Measurements from ENCODE around the gene ANXA7. TPM values are rescaled to one million over a fixed set of nuclear protein-coding genes. Genes with fewer than 3 reads are reported as not detected.

ANXA7 gene
- total RNA-seq, 4 donors from 2014 or later, result 12.3 to 110 (median 64.1) TPM

- 93 to 100% methylated on average over 1 of the region's 1 CpG for WGBS, 2 donors (ENCODE audit: low coverage in 1 of 2)
- H3K4me3 ChIP-seq, result no peak overlapping the region
These were observed 6.4 kb downstream of the ANXA7 start for GRCh38 chr10:73407495-73407894.

DNA sequence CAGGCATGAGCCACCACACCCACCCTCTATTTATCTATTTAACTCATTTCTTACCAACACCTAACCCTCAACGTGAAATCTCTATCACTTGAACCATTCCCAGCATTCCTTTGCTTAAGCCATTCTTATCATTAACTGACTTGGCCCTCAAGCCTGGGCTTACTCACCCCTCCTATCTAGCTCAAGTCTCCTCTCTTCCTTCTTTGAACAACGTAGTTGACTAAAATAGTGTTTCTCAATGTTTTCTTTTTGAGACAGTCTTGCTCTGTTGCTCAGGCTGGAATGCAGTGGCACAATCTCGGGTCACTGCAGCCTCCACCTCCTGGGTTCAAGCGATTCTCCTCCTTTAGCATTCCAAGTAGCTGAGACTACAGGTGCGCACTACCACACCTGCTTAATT, 7.0 kb downstream of the ANXA7 start:
- DNase-seq, result no peak
- Histone ChIP-seq H3K27me3 (no peaks in the 10 kb centered on the region), H3K9me3 (no peaks in the 10 kb centered on the region), H3K36me3 (no peaks in the 10 kb centered on the region), H3K4me3 (no peak overlapping the region), H3K4me1 (peaks cover 0 to 32% (median 3%) of the 10 kb centered on the region in 4 donors), H3K27ac (no peak overlapping the region)
- 83 to 90% methylated on average over 5 of the region's 5 CpGs for WGBS, 2 donors (ENCODE audit: low coverage in 1 of 2)
- intact Hi-C loops (cut with DNase I; ENCODE audit: low total_unique reads), result no loop called here
- in situ Hi-C loops (cut with MboI; ENCODE audit: low pct_ligation_motif_present in 1 of 4, low pct_unique_long_range_greater_than_20kb in 1 of 4, low sequenced_read_pairs in 3 of 4), result no loop called here
- no peak for TF ChIP-seq POLR2AphosphoS5 (IDR thresholded peaks at IDR 0.05)
- TF ChIP-seq, protein P1, sequence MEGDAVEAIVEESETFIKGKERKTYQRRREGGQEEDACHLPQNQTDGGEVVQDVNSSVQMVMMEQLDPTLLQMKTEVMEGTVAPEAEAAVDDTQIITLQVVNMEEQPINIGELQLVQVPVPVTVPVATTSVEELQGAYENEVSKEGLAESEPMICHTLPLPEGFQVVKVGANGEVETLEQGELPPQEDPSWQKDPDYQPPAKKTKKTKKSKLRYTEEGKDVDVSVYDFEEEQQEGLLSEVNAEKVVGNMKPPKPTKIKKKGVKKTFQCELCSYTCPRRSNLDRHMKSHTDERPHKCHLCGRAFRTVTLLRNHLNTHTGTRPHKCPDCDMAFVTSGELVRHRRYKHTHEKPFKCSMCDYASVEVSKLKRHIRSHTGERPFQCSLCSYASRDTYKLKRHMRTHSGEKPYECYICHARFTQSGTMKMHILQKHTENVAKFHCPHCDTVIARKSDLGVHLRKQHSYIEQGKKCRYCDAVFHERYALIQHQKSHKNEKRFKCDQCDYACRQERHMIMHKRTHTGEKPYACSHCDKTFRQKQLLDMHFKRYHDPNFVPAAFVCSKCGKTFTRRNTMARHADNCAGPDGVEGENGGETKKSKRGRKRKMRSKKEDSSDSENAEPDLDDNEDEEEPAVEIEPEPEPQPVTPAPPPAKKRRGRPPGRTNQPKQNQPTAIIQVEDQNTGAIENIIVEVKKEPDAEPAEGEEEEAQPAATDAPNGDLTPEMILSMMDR (IDR thresholded peaks at IDR 0.05), result no peak
- no peak for TF ChIP-seq EP300 (IDR thresholded peaks at IDR 0.05; ENCODE audit: low read depth)
- no peak for TF ChIP-seq POLR2A (IDR thresholded peaks at IDR 0.05)

More at GRCh38 chr10:73407495-73407894, 6.4 kb downstream of the ANXA7 start:
- Histone ChIP-seq H3K9me3 (no peaks in the 10 kb centered on the region), H3K36me3 (no peaks in the 10 kb centered on the region), H3K27ac (no peak overlapping the region), H3K4me1 (peaks cover 4 to 38% (median 8%) of the 10 kb centered on the region in 4 donors), H3K27me3 (no peaks in the 10 kb centered on the region)
- intact Hi-C loops (cut with DNase I; ENCODE audit: low total_unique reads) (no loop called here), in situ Hi-C loops (cut with MboI; ENCODE audit: low pct_ligation_motif_present in 1 of 4, low pct_unique_long_range_greater_than_20kb in 1 of 4, low sequenced_read_pairs in 3 of 4) (no loop called here)
- no peak for DNase-seq
- TF ChIP-seq EP300 (IDR thresholded peaks at IDR 0.05; ENCODE audit: low read depth) (no peak), POLR2A (IDR thresholded peaks at IDR 0.05) (no peak), POLR2AphosphoS5 (IDR thresholded peaks at IDR 0.05) (no peak)
- TF ChIP-seq, protein P1 (IDR thresholded peaks at IDR 0.05), result no peak

- no peak for DNase-seq
- Histone ChIP-seq H3K27ac (no peak overlapping the region), H3K9me3 (no peaks in the 10 kb centered on the region), H3K36me3 (no peaks in the 10 kb centered on the region), H3K4me3 (no peak overlapping the region), H3K4me1 (peaks cover 0 to 26% (median 0%) of the 10 kb centered on the region in 4 donors), H3K27me3 (no peaks in the 10 kb centered on the region)
- in situ Hi-C loops (cut with MboI; ENCODE audit: low pct_ligation_motif_present in 1 of 4, low pct_unique_long_range_greater_than_20kb in 1 of 4, low sequenced_read_pairs in 3 of 4) (no loop called here), intact Hi-C loops (cut with DNase I; ENCODE audit: low total_unique reads) (no loop called here)
- WGBS, 2 donors (ENCODE audit: low coverage in 1 of 2), result 84 to 89% methylated on average over 3 of the region's 3 CpGs
- TF ChIP-seq, protein P1 (IDR thresholded peaks at IDR 0.05), result no peak
- no peak for TF ChIP-seq EP300 (IDR thresholded peaks at IDR 0.05; ENCODE audit: low read depth)
- no peak for TF ChIP-seq POLR2AphosphoS5 (IDR thresholded peaks at IDR 0.05)
- TF ChIP-seq POLR2A (IDR thresholded peaks at IDR 0.05), result no peak
These were observed 8.3 kb downstream of the ANXA7 start for GRCh38 chr10:73405556-73405955.

- in situ Hi-C loops (cut with MboI; ENCODE audit: low pct_ligation_motif_present in 1 of 4, low pct_unique_long_range_greater_than_20kb in 1 of 4, low sequenced_read_pairs in 3 of 4), result no loop called here
- no peaks in the 10 kb centered on the region for H3K27me3 ChIP-seq
- no peaks in the 10 kb centered on the region for H3K9me3 ChIP-seq
- intact Hi-C loops (cut with DNase I; ENCODE audit: low total_unique reads), result no loop called here
- no peak for DNase-seq
- H3K36me3 ChIP-seq, result no peaks in the 10 kb centered on the region
- no peak for TF ChIP-seq POLR2AphosphoS5 (IDR thresholded peaks at IDR 0.05)
- TF ChIP-seq EP300 (IDR thresholded peaks at IDR 0.05; ENCODE audit: low read depth), result no peak
- no peak for TF ChIP-seq POLR2A (IDR thresholded peaks at IDR 0.05)
- TF ChIP-seq, protein P1 (IDR thresholded peaks at IDR 0.05), result no peak
- H3K4me1 ChIP-seq, result peaks cover 0 to 22% (median 0%) of the 10 kb centered on the region in 4 donors
- H3K27ac ChIP-seq, result no peak overlapping the region
- no peak overlapping the region for H3K4me3 ChIP-seq
- WGBS, 2 donors (ENCODE audit: low coverage in 1 of 2), result 93 to 97% methylated on average over 4 to 9 of the region's 9 CpGs
These were observed 9.2 kb downstream of the ANXA7 start for GRCh38 chr10:73404690-73405089.
